Measurements from ENCODE around the gene AATK.

- TF ChIP-seq ARNTL (CRISPR knock-in tag; IDR thresholded peaks at IDR 0.05; ENCODE audit: borderline replicate concordance, low read depth) (no peak), CREB5 (CRISPR knock-in tag; IDR thresholded peaks at IDR 0.05; ENCODE audit: low read depth) (no peak), PATZ1 (CRISPR knock-in tag; IDR thresholded peaks at IDR 0.05; ENCODE audit: borderline replicate concordance) (no peak), OSR1 (CRISPR knock-in tag; IDR thresholded peaks at IDR 0.05) (no peak), ZFP3 (CRISPR knock-in tag; IDR thresholded peaks at IDR 0.05) (no peak), ZFP30 (CRISPR knock-in tag; IDR thresholded peaks at IDR 0.05) (no peak), CSRNP3 (CRISPR knock-in tag; IDR thresholded peaks at IDR 0.05) (no peak), ESRRG (CRISPR knock-in tag; IDR thresholded peaks at IDR 0.05) (no peak), TOX (CRISPR knock-in tag; IDR thresholded peaks at IDR 0.05; ENCODE audit: borderline replicate concordance) (no peak)
Observed at GRCh38 chr17:81150377-81151077, 15.5 kb downstream of the AATK start.

Data from SK-N-SH treated with all-trans-retinoic acid at 6 μM for 48 hours (cell line).